ENCODE data around the gene ACE. TPM values are rescaled to one million over a fixed set of nuclear protein-coding genes. Genes with fewer than 3 reads are reported as not detected.

Gene ACE
- total and polyA plus RNA-seq, 4 donors, result 1.1 to 6.9 (median 2.4) TPM

DNA sequence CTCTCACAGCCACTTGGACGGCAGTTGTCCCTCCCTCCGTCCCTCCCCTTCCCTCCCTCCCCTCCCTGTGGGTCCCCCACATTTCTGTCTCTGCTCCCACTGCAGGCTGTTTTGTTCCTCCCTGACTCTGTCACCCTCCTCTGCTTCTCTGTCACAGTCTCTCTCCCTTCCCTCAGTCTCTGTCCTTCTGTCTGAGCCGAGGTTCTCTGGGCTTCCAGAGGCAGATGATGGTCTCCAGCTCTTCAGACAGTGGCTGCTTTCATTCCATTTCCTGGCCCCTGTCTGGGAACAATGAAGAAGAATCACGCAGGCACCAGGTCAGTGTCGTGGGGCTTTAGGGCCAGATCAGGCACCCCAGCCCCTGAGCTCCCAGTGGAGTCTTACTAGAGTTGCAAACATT is 21.9 kb upstream of the ACE start:
- no peaks in the 10 kb centered on the region for H3K27me3 ChIP-seq (ENCODE audit: control insufficient read depth in 4 of 4, insufficient read depth in 4 of 4, low read length in 3 of 4)
- 66% methylated on average over 5 of the region's 5 CpGs for WGBS
- H3K9me3 ChIP-seq (ENCODE audit: control insufficient read depth in 4 of 4, low read length in 3 of 4), result no peaks in the 10 kb centered on the region
- H3K4me3 ChIP-seq (ENCODE audit: low read depth in 1 of 3, low read length in 3 of 3), result no peak overlapping the region
- TF ChIP-seq EGR1 (IDR thresholded peaks at IDR 0.05; ENCODE audit: low read depth in 2 of 2) (no peak), RXRA (IDR thresholded peaks at IDR 0.05) (no peak), NR2F2 (IDR thresholded peaks at IDR 0.05) (no peak), HNF4A (conservative IDR thresholded peaks at IDR 0.05) (no peak), FOXA1 (IDR thresholded peaks at IDR 0.05) (no peak), YY1 (IDR thresholded peaks at IDR 0.05) (no peak), HNF4G (IDR thresholded peaks at IDR 0.05) (no peak), JUND (IDR thresholded peaks at IDR 0.05) (no peak)
- TF ChIP-seq, protein P1, sequence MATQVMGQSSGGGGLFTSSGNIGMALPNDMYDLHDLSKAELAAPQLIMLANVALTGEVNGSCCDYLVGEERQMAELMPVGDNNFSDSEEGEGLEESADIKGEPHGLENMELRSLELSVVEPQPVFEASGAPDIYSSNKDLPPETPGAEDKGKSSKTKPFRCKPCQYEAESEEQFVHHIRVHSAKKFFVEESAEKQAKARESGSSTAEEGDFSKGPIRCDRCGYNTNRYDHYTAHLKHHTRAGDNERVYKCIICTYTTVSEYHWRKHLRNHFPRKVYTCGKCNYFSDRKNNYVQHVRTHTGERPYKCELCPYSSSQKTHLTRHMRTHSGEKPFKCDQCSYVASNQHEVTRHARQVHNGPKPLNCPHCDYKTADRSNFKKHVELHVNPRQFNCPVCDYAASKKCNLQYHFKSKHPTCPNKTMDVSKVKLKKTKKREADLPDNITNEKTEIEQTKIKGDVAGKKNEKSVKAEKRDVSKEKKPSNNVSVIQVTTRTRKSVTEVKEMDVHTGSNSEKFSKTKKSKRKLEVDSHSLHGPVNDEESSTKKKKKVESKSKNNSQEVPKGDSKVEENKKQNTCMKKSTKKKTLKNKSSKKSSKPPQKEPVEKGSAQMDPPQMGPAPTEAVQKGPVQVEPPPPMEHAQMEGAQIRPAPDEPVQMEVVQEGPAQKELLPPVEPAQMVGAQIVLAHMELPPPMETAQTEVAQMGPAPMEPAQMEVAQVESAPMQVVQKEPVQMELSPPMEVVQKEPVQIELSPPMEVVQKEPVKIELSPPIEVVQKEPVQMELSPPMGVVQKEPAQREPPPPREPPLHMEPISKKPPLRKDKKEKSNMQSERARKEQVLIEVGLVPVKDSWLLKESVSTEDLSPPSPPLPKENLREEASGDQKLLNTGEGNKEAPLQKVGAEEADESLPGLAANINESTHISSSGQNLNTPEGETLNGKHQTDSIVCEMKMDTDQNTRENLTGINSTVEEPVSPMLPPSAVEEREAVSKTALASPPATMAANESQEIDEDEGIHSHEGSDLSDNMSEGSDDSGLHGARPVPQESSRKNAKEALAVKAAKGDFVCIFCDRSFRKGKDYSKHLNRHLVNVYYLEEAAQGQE (IDR thresholded peaks at IDR 0.05), result no peak
- TF ChIP-seq, protein P2, sequence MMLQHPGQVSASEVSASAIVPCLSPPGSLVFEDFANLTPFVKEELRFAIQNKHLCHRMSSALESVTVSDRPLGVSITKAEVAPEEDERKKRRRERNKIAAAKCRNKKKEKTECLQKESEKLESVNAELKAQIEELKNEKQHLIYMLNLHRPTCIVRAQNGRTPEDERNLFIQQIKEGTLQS (IDR thresholded peaks at IDR 0.05), result no peak
- TF ChIP-seq, protein P3, sequence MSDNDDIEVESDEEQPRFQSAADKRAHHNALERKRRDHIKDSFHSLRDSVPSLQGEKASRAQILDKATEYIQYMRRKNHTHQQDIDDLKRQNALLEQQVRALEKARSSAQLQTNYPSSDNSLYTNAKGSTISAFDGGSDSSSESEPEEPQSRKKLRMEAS (IDR thresholded peaks at IDR 0.05), result no peak
- TF ChIP-seq, protein P4, sequence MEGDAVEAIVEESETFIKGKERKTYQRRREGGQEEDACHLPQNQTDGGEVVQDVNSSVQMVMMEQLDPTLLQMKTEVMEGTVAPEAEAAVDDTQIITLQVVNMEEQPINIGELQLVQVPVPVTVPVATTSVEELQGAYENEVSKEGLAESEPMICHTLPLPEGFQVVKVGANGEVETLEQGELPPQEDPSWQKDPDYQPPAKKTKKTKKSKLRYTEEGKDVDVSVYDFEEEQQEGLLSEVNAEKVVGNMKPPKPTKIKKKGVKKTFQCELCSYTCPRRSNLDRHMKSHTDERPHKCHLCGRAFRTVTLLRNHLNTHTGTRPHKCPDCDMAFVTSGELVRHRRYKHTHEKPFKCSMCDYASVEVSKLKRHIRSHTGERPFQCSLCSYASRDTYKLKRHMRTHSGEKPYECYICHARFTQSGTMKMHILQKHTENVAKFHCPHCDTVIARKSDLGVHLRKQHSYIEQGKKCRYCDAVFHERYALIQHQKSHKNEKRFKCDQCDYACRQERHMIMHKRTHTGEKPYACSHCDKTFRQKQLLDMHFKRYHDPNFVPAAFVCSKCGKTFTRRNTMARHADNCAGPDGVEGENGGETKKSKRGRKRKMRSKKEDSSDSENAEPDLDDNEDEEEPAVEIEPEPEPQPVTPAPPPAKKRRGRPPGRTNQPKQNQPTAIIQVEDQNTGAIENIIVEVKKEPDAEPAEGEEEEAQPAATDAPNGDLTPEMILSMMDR (IDR thresholded peaks at IDR 0.05; ENCODE audit: low read depth, low read length, missing input control), result no peak
- H3K4me1 ChIP-seq (ENCODE audit: control insufficient read depth in 4 of 4, insufficient read depth in 4 of 4, low read length in 3 of 4), result no peaks in the 10 kb centered on the region
- no peak for DNase-seq (ENCODE audit: low spot score)
- H3K9ac ChIP-seq (ENCODE audit: low read depth in 1 of 2, low read length in 2 of 2), result no peak overlapping the region
- H3K27ac ChIP-seq (ENCODE audit: low read depth in 1 of 2, low read length in 2 of 2), result no peak overlapping the region
- H3K36me3 ChIP-seq (ENCODE audit: control insufficient read depth in 4 of 4, insufficient read depth in 3 of 4, low read depth in 1 of 4, low read length in 3 of 4), result no peaks in the 10 kb centered on the region

DNA sequence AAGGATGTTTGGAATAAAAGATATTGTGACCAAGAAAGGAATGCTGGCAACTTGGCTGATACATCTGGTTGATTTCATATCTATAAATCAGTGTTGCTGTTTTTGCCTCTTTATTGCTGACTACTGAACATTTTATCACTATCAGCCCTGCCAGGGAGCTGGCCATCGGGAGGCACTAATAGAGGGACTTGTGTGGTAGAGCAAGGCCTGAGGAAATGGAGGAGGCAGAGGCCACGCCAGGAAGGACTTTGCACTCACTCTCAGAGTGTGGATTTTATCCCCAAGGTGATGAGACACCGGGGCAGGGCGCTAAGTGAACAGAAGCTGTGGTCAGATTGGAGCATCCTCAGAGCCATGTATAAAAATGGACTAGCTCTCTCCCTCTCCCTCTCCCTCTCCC is 21.4 kb upstream of the ACE start:
- no peaks in the 10 kb centered on the region for H3K27me3 ChIP-seq (ENCODE audit: control insufficient read depth in 4 of 4, insufficient read depth in 4 of 4, low read length in 3 of 4)
- no peaks in the 10 kb centered on the region for H3K9me3 ChIP-seq (ENCODE audit: control insufficient read depth in 4 of 4, low read length in 3 of 4)
- DNase-seq (ENCODE audit: low spot score), result no peak
- H3K4me3 ChIP-seq (ENCODE audit: low read depth in 1 of 3, low read length in 3 of 3), result no peak overlapping the region
- H3K36me3 ChIP-seq (ENCODE audit: control insufficient read depth in 4 of 4, insufficient read depth in 3 of 4, low read depth in 1 of 4, low read length in 3 of 4), result no peaks in the 10 kb centered on the region
- no peaks in the 10 kb centered on the region for H3K4me1 ChIP-seq (ENCODE audit: control insufficient read depth in 4 of 4, insufficient read depth in 4 of 4, low read length in 3 of 4)
- WGBS, result 60% methylated on average over 4 of the region's 4 CpGs
- no peak overlapping the region for H3K9ac ChIP-seq (ENCODE audit: low read depth in 1 of 2, low read length in 2 of 2)
- TF ChIP-seq, protein P4 (IDR thresholded peaks at IDR 0.05; ENCODE audit: low read depth, low read length, missing input control), result no peak
- TF ChIP-seq, protein P3 (IDR thresholded peaks at IDR 0.05), result no peak
- TF ChIP-seq, protein P1 (IDR thresholded peaks at IDR 0.05), result no peak
- TF ChIP-seq, protein P2 (IDR thresholded peaks at IDR 0.05), result no peak
- no peak for TF ChIP-seq NR2F2 (IDR thresholded peaks at IDR 0.05)
- H3K27ac ChIP-seq (ENCODE audit: low read depth in 1 of 2, low read length in 2 of 2), result no peak overlapping the region
